HG03342 (cell line): ENCODE measurements around the gene UBE2K.
"Not testable (repeated sequence)": the region's sequence is repeated elsewhere in the genome, so short reads cannot be mapped to it uniquely, and the experiment has no call there.

Source experiments
- ATAC-seq: cut with Tn5 transposase; IDR thresholded peaks from one replicate; pipeline ENCODE4 v1.9.1; 2021; ENCODE audit warnings: mild to moderate bottlenecking, moderate library complexity; ENCODE audit not compliant: unreplicated experiment

Gene UBE2K

DNA sequence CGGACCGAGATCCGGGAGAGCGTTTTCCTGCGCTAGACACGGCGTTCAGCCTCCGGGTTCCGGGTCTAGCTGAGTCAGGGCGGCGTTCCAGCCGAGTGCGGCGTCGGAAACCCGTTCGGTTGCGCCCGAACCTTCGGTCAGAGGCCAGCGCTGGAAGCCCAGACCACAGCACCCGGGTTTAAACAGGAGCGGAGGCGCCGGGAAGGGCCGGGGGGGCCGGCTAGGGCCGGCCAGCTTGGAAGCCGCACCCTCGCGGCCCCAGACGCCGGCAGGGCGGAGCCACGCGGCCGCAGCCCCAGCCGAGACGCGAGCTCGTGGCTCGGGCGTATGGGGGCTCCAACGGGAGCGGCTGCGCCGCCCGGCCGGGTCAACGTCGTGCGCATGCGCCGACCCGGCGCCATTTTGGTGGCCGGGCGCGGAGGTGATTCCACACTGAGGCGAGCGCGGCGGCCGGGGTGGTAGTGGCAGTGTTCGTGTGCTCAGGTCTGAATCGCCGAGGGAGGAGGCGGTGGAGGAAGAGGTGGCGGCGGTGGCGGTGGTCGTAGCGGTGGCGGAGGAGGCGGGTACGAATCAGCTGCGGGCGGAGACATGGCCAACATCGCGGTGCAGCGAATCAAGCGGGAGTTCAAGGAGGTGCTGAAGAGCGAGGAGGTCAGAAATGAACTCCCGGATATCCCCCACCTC lies at the start of gene UBE2K:
TSS of gene UBE2K (plus strand) at position 397 of the 684 bp plus-strand sequence. CDS start at position 589, 192 bp downstream.
- ATAC-seq, result peak; percentile 72

- no peak for ATAC-seq
Measured at GRCh38 chr4:39648213-39648612, 49.7 kb upstream of the UBE2K start.

DNA sequence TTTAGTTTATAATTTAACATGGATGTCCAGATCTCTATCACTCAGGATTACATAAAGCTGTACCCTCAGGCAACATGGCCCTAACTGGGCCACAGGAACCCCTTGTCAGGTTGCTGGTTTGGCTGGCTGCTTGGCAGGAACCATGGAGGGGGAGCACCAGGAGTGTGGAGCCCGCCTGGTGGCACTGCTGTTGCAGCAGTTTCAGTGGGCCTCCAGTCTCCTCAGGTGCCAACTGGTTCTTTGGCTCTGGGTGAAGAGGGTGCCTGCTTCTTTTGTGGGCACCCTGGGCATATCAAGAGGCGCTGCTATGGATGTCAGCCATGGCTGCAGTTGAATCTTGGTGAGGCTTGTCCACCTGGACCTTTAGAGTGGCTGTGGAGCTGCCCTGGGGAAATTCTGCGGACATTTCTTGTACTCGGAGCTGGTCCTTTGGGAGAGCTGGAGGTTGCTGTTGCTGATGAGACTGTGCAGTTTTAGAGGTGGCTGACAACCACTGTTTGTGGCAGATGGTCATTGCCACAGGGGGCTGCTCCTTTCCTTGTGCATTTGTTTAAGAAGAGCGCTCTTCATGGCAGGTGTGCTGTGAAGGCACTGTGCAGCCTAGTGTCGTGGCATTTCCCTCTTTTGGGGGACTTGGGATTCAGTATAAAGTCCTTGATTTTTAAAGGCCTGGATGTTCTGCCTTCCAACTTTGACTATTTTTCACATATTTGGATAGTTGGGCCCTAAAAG lies 48.9 kb upstream of the UBE2K start:
- no peak for ATAC-seq

DNA sequence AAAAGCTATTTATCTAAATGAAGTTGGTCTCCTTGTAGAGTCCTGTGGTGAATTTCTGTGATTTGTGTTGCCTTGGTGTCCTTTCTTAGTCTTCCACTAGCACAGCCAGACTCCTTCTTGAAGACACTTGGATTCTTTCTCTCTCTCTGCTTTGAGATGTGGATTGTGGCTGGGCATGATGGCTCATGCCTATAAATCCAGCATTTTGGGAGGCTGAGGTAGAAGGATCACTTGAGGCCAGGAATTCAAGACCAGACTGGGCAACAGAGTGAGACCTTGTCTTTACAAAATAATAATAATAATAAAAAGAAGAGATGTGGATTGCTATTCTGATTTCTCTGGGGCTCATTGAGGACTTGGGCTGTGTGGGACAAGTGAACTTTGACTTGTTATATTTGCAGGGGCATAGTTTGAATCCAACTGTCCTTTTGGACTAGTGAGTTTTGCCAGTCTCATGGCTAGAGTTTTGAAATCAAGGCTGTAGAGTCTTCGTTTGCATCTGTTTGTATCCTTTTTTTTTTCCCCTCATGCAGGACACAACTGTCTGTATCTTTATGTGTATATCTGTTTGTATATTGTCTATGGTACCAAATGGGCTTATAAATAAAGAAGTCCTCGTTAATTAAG lies 48.2 kb upstream of the UBE2K start:
- ATAC-seq, result no peak

DNA sequence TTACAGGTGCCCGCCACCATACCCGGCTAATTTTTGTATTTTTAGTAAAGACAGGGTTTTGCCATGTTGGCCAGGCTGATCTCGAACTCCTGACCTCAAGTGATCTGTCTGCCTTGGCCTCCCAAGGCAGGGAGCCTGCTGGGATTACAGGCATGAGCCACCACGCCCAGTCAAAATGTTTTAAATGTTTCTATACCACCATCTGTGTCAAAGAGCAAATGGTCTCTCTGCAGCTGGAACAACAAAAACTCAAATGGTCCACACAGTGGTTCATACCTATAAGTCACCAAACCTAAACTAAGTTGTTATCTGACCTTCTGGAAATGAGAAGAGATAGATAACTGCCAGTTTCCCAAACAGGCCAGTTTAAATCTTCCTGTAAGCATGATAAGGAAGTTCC lies 46.4 kb upstream of the UBE2K start:
- ATAC-seq, result not testable (repeated sequence)

DNA sequence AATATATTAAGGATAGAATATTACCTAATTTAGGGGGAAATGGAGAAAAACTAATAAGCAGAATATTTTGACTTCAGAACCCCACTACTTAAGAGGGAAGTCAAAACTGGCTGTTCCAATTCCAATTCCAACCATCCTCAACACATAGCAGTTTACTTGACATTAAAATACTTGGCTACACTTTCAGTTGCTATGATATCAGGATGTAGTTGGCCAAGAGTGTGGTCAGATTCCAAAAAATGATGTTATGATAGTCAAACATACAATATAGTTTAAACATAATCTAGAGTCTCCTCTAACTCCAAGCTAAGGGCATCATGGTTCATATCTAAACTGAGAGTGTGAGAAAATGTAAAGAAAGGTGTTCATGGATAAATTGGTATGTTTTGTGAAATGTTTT lies 42.7 kb upstream of the UBE2K start:
- ATAC-seq, result no peak

DNA sequence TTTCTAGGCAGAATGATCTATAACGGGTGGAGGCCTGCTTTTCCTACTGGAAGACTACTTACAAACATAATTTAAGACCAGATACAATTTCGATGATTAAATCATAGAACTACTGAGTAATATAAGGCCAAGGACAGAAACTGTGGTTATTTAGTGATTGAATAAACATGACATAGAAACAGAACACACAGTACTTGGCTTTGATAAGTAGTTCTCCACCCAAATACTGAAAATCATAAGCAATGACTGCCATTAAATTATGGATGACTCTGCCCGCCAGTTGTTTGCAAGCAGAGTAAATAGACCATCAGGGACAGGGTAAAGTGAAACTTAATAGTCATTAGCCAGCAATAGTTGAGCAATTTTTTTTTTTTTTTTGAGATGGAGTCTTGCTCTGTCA lies 42.1 kb upstream of the UBE2K start:
- no peak for ATAC-seq

GRCh38 chr4:39656638-39657037 lies 41.3 kb upstream of the UBE2K start:
- ATAC-seq, result not testable (repeated sequence)

DNA sequence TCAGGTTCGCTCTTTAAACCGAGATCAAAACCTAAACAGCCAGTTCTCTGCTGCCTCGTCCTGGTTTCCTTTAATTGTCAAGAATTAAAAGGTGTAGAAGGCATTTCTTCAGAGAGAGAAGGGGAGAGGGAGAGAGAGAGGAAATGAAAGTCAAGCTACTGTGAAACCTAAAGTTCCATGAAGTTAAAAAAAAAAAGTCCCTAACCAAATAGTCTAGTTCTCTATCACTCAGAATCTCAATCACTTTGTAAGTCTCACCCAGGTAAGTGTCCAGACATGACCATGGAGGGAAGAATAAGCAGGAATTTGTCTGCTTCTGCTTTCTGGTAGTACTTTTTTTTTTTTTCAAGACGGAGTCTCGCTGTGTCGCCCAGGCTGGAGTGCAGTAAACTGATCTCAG lies 40.5 kb upstream of the UBE2K start:
- peak; percentile 81 for ATAC-seq

- ATAC-seq, result no peak
Measured at GRCh38 chr4:39658756-39659155, 39.2 kb upstream of the UBE2K start.

- ATAC-seq, result no peak
Measured at GRCh38 chr4:39660045-39660444, 37.9 kb upstream of the UBE2K start.

- no peak for ATAC-seq
Measured at GRCh38 chr4:39660757-39661156, 37.2 kb upstream of the UBE2K start.

DNA sequence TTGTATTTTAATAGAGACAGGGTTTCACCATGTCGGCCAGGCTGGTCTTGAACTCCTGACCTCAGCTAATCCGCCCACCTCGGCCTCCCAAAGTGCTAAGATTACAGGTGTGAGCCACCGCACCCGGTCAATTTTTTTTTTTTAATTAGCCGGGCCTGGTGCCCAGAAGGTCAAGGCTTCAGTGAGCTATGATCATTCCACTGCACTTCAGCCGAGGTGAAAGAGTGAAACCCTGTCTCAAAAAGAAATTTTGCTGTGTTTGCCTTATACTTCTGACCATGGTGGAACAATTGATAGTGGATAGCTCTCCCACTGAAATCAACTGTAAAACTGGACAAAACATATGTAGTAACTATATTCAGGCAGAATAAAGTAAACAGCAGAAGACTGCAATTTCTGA lies 35.3 kb upstream of the UBE2K start:
- no peak for ATAC-seq

- no peak for ATAC-seq
Measured at GRCh38 chr4:39664828-39665731, 32.9 kb upstream of the UBE2K start.

DNA sequence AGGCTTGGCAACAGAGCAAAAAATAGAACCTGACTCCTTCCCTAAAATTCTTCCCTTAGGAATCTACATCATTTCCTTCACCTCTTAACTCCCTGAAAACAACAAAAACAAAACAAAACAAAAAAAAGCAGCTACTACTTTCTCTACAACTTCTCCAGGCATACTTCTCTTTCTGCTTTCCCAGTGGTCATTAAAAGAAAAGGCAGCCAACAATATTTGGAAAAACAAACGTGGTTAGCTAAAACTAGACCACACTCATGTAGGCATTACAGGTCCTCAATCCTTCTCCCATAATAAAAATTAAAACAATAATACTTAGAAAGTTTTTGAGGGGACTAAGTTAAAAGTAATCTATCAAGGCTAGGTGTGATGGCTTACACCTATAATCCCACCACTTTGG lies 30.2 kb upstream of the UBE2K start:
- ATAC-seq, result no peak

DNA sequence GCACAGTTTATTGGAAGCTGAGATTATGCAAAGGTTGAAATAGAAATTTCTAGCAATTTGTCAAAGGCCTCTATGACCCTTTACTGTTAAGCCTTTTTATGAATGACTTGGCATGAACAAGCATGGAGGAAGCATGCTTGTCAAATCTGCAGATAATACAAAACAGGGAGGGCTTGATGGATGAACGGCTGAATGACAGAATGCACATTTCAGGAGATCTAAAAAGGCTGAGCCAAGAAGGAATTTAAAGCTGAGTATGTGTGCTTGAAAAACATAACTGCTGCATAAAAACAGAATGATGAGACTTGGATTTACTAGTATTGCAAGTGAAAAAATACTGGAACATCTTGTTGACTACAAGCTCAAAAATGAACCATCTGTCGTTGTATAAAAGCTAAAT lies 29.0 kb upstream of the UBE2K start:
- ATAC-seq, result no peak

- not testable (repeated sequence) for ATAC-seq
Measured at GRCh38 chr4:39670296-39670695, 27.6 kb upstream of the UBE2K start.

- not testable (repeated sequence) for ATAC-seq
Measured at GRCh38 chr4:39675681-39676080, 22.3 kb upstream of the UBE2K start.

DNA sequence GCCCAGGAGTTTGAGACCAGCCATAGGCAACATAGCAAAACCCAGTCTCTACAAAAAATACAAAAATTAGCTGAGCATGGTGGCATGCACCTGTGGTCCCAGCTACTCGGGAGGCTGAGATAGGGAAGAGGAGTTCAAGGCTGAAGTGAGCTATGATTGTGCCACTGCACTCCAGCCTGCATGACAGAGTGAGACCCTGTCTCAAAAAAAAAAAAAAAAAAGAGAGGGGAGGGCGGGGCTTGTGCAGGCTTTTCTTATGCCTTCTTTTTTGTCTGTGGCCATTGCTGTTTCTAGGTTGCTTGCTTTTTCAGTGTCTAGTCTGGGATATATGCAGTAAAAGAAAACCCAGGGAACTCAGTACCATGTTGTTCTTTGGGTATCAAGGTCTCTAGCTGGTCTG lies 16.9 kb upstream of the UBE2K start:
- not testable (repeated sequence) for ATAC-seq

GRCh38 chr4:39682138-39682537 lies 15.8 kb upstream of the UBE2K start:
- ATAC-seq, result peak; percentile 82

- ATAC-seq, result no peak
Measured at GRCh38 chr4:39685990-39686389, 11.9 kb upstream of the UBE2K start.
